Neural progenitor cell (in vitro differentiated cells): ENCODE results near the gene HAL. TPM values are rescaled to one million over a fixed set of nuclear protein-coding genes. Genes with fewer than 3 reads are reported as not detected.

Source experiments
- DNase-seq: peaks from one replicate; pipeline ENCODE4 v3.0.0-alpha.2; 2016; ENCODE audit warnings: low spot score
- H2AFZ ChIP-seq: fragments of 200-600 bp; sonication (generic); replicated peaks from 2 replicates; pipeline ENCODE4 v1.6.1; 2016; ENCODE audit warnings: antibody characterized with exemption
- H3F3A ChIP-seq: fragments of 200-600 bp; sonication (generic); 2 replicates; pipeline ENCODE4 v1.6.1; 2016; ENCODE audit warnings: antibody characterized with exemption, low read depth
- H3K27ac ChIP-seq: fragments of 200-600 bp; sonication (generic); 2 replicates; pipeline ENCODE4 v1.5.1; 2016; ENCODE audit warnings: mild to moderate bottlenecking
- H3K27me3 ChIP-seq: fragments of 200-600 bp; sonication (generic); 2 replicates; pipeline ENCODE4 v1.6.1; 2016; ENCODE audit warnings: mild to moderate bottlenecking, moderate library complexity
- H3K36me3 ChIP-seq: fragments of 200-600 bp; sonication (generic); 2 replicates; pipeline ENCODE4 v1.5.1; 2016
- H3K4me1 ChIP-seq: fragments of 200-600 bp; sonication (generic); 2 replicates; pipeline ENCODE4 v1.6.1; 2016; ENCODE audit warnings: mixed run types
- H3K4me2 ChIP-seq: fragments of 200-600 bp; sonication (generic); 2 replicates; pipeline ENCODE4 v1.6.1; 2016
- H3K4me3 ChIP-seq: fragments of 200-600 bp; sonication (generic); 2 replicates; pipeline ENCODE4 v1.5.1; 2016
- H3K79me2 ChIP-seq: fragments of 200-600 bp; sonication (generic); 2 replicates; pipeline ENCODE4 v1.6.1; 2016; ENCODE audit warnings: low read depth
- H3K9ac ChIP-seq: fragments of 200-600 bp; sonication (generic); 2 replicates; pipeline ENCODE4 v1.6.1; 2016
- H3K9me3 ChIP-seq: fragments of 200-600 bp; sonication (generic); 2 replicates; pipeline ENCODE4 v1.5.1; 2016; ENCODE audit warnings: low read depth
- H4K20me1 ChIP-seq: fragments of 200-600 bp; sonication (generic); 2 replicates; pipeline ENCODE4 v1.6.1; 2016; ENCODE audit warnings: low read depth
- H3K27ac Mint-ChIP-seq: 3 replicates; pipeline ENCODE4 v1.8.0; 2021; ENCODE audit warnings: mixed read lengths
- H3K27me3 Mint-ChIP-seq: 2 replicates; pipeline ENCODE4 v1.8.0; 2022; ENCODE audit warnings: low read depth, mild to moderate bottlenecking, inconsistent platforms, moderate library complexity, mixed read lengths; ENCODE audit not compliant: insufficient read depth
- H3K36me3 Mint-ChIP-seq: 3 replicates; pipeline ENCODE4 v1.8.0; 2021; ENCODE audit warnings: mixed read lengths
- H3K4me1 Mint-ChIP-seq: 3 replicates; pipeline ENCODE4 v1.8.0; 2021; ENCODE audit warnings: mixed read lengths
- H3K4me3 Mint-ChIP-seq: 3 replicates; pipeline ENCODE4 v1.8.0; 2021; ENCODE audit warnings: mild to moderate bottlenecking, moderate library complexity, mixed read lengths
- H3K9me3 Mint-ChIP-seq: 3 replicates; pipeline ENCODE4 v1.8.0; 2020; ENCODE audit warnings: mixed read lengths
- EZH2 ChIP-seq: fragments of 200-600 bp; sonication (generic); IDR thresholded peaks from 2 replicates; pipeline ENCODE4 v1.6.1; 2017; ENCODE audit warnings: antibody characterized with exemption, mild to moderate bottlenecking, moderate library complexity
- EZH2phosphoT487 ChIP-seq: fragments of 200-600 bp; sonication (generic); IDR thresholded peaks from 2 replicates; pipeline ENCODE4 v1.6.1; 2017; ENCODE audit warnings: antibody characterized with exemption
- total RNA-seq: library from RNA; depleted of rRNA; stranded (reverse); fragments of >200 nt; gene quantifications from 2 replicates; pipeline ENCODE4 v1.2.3, GENCODE V29; 2015; ENCODE audit warnings: low replicate concordance
- TF ChIP-seq, protein P1 (sequence below): fragments of 200-600 bp; sonication (generic); IDR thresholded peaks from 2 replicates; pipeline ENCODE4 v1.5.1; 2017; ENCODE audit warnings: antibody characterized with exemption, mild to moderate bottlenecking

The HAL gene
- total RNA-seq, 1 donor from 2014 or later = 0.06 TPM

DNA sequence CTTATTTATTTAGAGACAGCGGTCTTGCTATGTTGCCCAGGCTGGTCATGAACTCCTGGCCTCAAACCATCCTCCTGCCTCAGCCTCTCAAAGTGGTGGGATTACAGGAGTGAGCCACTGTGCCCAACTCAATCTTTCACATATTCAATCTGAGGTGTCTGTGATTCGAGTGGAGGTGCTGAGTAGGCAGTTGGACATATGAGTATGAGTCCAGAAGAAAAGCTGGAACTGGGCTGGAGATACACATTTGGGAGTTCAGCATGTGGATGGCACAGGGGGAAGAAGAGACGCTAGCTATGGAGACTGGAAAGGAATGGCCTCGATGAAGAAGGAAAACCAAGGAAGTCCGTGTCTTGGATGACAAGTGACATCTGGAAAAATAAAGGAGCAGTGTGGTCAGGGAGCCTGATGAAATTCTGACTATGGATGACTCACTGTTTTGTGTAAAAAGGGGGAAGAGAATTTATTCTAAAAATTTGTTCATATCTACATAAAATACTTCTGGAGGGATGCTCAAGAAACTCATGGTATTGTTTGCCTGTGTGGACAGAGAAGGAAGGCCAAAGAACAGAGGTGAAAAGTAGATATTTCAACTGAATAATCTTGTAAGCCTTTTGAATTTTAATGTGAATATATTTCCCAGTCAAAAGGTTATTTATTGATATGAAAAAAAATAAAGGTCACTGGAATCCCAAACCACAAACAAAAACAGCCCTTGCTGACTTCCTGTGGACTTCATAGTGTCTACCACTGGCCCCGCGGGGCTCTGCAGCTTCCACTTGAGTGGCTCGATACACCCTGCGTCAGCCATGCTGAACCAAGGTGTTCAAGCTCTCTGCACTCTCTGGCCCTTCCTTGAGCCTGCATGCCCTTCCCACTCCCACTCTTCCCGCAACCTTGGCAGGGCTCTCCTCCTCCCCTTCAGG, 48.1 kb upstream of the HAL start:
- Histone ChIP-seq H3K27me3 (no peaks in the 10 kb centered on the region), H3K36me3 (no peaks in the 10 kb centered on the region), H3K79me2 (no peaks in the 10 kb centered on the region), H3K4me1 (no peaks in the 10 kb centered on the region), H3K4me2 (no peak overlapping the region), H3K9me3 (no peaks in the 10 kb centered on the region), H3K9ac (no peak overlapping the region), H2AFZ (no peak overlapping the region), H4K20me1 (no peaks in the 10 kb centered on the region), H3K4me3 (no peak overlapping the region), H3K27ac (no peak overlapping the region), H3F3A (no peaks in the 10 kb centered on the region)
- TF ChIP-seq EZH2phosphoT487 = no peak
- TF ChIP-seq, protein P1, sequence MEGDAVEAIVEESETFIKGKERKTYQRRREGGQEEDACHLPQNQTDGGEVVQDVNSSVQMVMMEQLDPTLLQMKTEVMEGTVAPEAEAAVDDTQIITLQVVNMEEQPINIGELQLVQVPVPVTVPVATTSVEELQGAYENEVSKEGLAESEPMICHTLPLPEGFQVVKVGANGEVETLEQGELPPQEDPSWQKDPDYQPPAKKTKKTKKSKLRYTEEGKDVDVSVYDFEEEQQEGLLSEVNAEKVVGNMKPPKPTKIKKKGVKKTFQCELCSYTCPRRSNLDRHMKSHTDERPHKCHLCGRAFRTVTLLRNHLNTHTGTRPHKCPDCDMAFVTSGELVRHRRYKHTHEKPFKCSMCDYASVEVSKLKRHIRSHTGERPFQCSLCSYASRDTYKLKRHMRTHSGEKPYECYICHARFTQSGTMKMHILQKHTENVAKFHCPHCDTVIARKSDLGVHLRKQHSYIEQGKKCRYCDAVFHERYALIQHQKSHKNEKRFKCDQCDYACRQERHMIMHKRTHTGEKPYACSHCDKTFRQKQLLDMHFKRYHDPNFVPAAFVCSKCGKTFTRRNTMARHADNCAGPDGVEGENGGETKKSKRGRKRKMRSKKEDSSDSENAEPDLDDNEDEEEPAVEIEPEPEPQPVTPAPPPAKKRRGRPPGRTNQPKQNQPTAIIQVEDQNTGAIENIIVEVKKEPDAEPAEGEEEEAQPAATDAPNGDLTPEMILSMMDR = no peak
- TF ChIP-seq EZH2 = no peak
- Mint-ChIP-seq H3K27me3 (no peaks in the 10 kb centered on the region), H3K4me1 (peaks cover 18% of the 10 kb centered on the region), H3K36me3 (no peaks in the 10 kb centered on the region), H3K4me3 (no peak overlapping the region), H3K9me3 (no peaks in the 10 kb centered on the region), H3K27ac (no peak overlapping the region)
- no peak for DNase-seq

DNA sequence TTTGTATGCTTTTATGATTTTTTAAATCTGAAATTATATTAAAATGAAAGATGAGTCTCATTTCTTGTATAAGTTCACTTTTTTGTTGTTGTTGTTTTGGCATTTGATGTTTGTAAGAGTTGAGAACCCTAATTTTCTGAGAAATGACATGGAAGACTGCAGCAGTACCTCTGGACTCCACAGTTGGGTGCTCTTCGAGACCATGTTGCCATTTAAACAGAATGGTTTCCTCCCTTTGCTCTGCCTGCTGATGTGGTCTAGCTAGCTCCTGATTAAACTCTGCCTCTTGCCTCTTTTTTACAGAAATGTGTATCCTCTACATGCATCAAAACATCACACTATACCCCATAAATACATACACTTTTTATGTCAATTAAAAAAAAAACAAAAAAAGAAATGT, 45.0 kb upstream of the HAL start:
- H2AFZ ChIP-seq = no peak overlapping the region
- no peaks in the 10 kb centered on the region for H4K20me1 ChIP-seq
- no peaks in the 10 kb centered on the region for H3K4me1 ChIP-seq
- H3K4me2 ChIP-seq = no peak overlapping the region
- H3K27me3 ChIP-seq = no peaks in the 10 kb centered on the region
- H3K36me3 Mint-ChIP-seq = no peaks in the 10 kb centered on the region
- no peaks in the 10 kb centered on the region for H3K79me2 ChIP-seq
- TF ChIP-seq, protein P1 = no peak
- no peak for TF ChIP-seq EZH2phosphoT487
- TF ChIP-seq EZH2 = no peak
- H3K9ac ChIP-seq = no peak overlapping the region
- H3K4me3 Mint-ChIP-seq = no peak overlapping the region
- H3K4me3 ChIP-seq = no peak overlapping the region
- no peaks in the 10 kb centered on the region for H3K9me3 ChIP-seq
- H3K27me3 Mint-ChIP-seq = no peaks in the 10 kb centered on the region
- no peak overlapping the region for H3K27ac ChIP-seq
- no peak overlapping the region for H3K27ac Mint-ChIP-seq
- H3F3A ChIP-seq = no peaks in the 10 kb centered on the region
- no peaks in the 10 kb centered on the region for H3K36me3 ChIP-seq
- DNase-seq = no peak
- H3K4me1 Mint-ChIP-seq = peaks cover 3% of the 10 kb centered on the region
- H3K9me3 Mint-ChIP-seq = no peaks in the 10 kb centered on the region

DNA sequence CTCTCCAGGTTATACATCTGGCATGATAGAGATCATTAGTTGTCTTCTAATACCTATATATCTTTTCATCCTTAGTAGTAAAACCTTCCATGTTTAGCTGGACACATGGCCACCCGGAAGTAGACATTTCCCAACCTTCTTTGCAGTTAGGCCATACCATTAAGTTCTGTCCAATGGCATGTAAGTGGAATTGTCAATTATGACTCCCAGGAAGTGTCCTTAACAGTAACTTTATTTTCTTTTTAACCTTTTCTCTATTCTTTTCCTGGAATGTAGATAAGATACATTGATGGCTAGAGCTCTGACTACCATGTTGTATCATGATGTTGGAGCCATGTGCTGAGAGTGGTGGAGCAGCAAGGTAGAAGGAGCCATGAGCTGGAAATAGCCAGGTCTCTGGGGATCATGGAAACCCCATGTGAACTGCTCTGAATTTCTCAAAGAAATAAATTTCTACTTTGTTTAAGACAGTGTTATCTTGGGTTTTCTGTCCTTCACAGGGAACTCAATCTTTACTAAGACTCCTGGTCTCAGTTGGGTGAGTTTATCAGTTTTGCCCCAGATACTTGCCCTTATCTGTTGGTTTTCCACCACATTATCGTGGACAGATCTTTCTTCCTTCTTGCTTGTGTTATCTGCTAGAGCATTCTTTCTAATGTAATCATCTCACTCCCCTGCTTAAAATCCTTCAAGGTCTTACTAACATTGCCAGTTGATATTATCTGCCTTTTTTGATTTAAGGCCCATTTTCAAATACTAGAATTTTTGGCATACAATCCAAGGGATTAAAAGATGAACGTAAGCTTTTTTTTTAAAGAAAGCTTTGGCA, 44.4 kb upstream of the HAL start:
- no peaks in the 10 kb centered on the region for H3K27me3 Mint-ChIP-seq
- H3K4me1 Mint-ChIP-seq = peaks cover 3% of the 10 kb centered on the region
- no peaks in the 10 kb centered on the region for H3K9me3 ChIP-seq
- H3K27me3 ChIP-seq = no peaks in the 10 kb centered on the region
- H3K9ac ChIP-seq = no peak overlapping the region
- no peaks in the 10 kb centered on the region for H3K9me3 Mint-ChIP-seq
- H3K4me2 ChIP-seq = no peak overlapping the region
- H3K79me2 ChIP-seq = no peaks in the 10 kb centered on the region
- no peaks in the 10 kb centered on the region for H3K4me1 ChIP-seq
- H3K36me3 ChIP-seq = no peaks in the 10 kb centered on the region
- no peak overlapping the region for H3K4me3 ChIP-seq
- no peak overlapping the region for H2AFZ ChIP-seq
- no peak overlapping the region for H3K4me3 Mint-ChIP-seq
- no peak overlapping the region for H3K27ac ChIP-seq
- DNase-seq = no peak
- no peak for TF ChIP-seq EZH2
- TF ChIP-seq, protein P1 = no peak
- H3K27ac Mint-ChIP-seq = no peak overlapping the region
- H3K36me3 Mint-ChIP-seq = no peaks in the 10 kb centered on the region
- no peaks in the 10 kb centered on the region for H3F3A ChIP-seq
- H4K20me1 ChIP-seq = no peaks in the 10 kb centered on the region
